Thyroid gland (tissue), 4 donors: ENCODE measurements around the gene GALNT17.

Source experiments
- POLR2A ChIP-seq, 2 donors: fragments of 450-650 bp; IDR thresholded peaks; one replicate each; pipeline ENCODE4 v1.6.1; 2017; ENCODE audit warnings: antibody characterized with exemption in 2 of 2, mild to moderate bottlenecking in 2 of 2, moderate library complexity in 1 of 2
- TF ChIP-seq, protein P1 (sequence below), 6 experiments: fragments of 200-600 bp in 3 of 6; fragments of 450-650 bp in 3 of 6; sonication (generic) in 3 of 6; IDR thresholded peaks; one replicate each; pipeline ENCODE4 v1.5.1; 2016 to 2019; ENCODE audit warnings: antibody characterized with exemption in 6 of 6, mild to moderate bottlenecking in 2 of 6, inconsistent platforms in 1 of 6, moderate library complexity in 1 of 6

DNA sequence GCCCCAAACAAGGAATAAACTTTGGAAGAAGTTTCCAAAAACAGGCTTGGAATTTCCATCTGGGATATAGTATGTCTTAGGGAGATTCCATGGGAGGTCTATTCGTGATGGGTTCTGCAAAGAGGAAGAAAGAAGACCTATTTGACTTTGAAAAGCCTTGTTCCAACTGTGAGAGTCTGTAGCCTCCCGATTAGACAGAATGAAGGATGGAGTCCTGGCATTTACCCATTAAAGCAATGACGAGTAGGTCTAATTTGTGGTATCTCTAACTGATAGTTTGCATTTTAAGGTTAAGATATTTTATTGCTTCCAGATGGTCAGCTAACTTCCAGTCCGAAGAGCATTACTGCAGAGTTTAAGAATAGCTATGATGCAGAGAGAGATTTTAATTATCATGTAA, 19.5 kb upstream of the GALNT17 start:
- no peak for TF ChIP-seq POLR2A (IDR thresholded peaks at IDR 0.05)
- TF ChIP-seq, protein P1, sequence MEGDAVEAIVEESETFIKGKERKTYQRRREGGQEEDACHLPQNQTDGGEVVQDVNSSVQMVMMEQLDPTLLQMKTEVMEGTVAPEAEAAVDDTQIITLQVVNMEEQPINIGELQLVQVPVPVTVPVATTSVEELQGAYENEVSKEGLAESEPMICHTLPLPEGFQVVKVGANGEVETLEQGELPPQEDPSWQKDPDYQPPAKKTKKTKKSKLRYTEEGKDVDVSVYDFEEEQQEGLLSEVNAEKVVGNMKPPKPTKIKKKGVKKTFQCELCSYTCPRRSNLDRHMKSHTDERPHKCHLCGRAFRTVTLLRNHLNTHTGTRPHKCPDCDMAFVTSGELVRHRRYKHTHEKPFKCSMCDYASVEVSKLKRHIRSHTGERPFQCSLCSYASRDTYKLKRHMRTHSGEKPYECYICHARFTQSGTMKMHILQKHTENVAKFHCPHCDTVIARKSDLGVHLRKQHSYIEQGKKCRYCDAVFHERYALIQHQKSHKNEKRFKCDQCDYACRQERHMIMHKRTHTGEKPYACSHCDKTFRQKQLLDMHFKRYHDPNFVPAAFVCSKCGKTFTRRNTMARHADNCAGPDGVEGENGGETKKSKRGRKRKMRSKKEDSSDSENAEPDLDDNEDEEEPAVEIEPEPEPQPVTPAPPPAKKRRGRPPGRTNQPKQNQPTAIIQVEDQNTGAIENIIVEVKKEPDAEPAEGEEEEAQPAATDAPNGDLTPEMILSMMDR (IDR thresholded peaks at IDR 0.05), result no peak
